GM23338 (cell line): ENCODE results near the gene NEK2.

ENCODE experiments used
- EZH2 ChIP-seq: fragments of 200-600 bp; sonication (generic); IDR thresholded peaks from one replicate; pipeline ENCODE4 v1.8.0; 2017; ENCODE audit warnings: antibody characterized with exemption, mild to moderate bottlenecking, low read depth; ENCODE audit not compliant: unreplicated experiment
- POLR2AphosphoS5 ChIP-seq: IDR thresholded peaks from 2 replicates; pipeline ENCODE4 v1.6.1; 2016; ENCODE audit warnings: antibody characterized with exemption, low read depth
- TF ChIP-seq, protein P1 (sequence below), 2 experiments: fragments of 200-600 bp in 1 of 2; sonication (generic) in 1 of 2; conservative IDR thresholded peaks; 2 replicates each; pipeline versions ENCODE4 v1.5.1 to v1.6.1; 2016 to 2017; ENCODE audit warnings: antibody characterized with exemption in 2 of 2, low read depth in 2 of 2, mild to moderate bottlenecking in 2 of 2, moderate library complexity in 1 of 2

DNA sequence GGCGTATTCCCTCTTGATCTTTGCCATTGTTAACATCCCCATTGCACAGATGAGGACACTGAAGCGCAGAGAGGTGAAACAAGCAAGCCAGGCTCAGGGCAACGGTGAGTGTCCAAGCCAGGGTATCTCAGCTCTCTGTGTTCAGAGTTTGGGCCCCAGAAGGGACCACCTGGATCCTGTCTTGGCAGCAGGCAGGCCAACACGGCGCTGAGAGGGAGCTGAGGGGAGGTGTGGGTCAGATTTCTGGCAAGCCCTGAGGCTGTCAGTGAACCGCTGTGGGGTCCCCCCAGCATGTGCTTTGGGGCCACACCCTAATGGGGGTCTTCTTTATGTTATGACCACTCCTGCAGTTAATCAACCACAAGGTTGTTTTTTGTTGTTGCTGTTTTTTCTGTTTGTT is 23.1 kb downstream of the NEK2 start:
- TF ChIP-seq, protein P1, sequence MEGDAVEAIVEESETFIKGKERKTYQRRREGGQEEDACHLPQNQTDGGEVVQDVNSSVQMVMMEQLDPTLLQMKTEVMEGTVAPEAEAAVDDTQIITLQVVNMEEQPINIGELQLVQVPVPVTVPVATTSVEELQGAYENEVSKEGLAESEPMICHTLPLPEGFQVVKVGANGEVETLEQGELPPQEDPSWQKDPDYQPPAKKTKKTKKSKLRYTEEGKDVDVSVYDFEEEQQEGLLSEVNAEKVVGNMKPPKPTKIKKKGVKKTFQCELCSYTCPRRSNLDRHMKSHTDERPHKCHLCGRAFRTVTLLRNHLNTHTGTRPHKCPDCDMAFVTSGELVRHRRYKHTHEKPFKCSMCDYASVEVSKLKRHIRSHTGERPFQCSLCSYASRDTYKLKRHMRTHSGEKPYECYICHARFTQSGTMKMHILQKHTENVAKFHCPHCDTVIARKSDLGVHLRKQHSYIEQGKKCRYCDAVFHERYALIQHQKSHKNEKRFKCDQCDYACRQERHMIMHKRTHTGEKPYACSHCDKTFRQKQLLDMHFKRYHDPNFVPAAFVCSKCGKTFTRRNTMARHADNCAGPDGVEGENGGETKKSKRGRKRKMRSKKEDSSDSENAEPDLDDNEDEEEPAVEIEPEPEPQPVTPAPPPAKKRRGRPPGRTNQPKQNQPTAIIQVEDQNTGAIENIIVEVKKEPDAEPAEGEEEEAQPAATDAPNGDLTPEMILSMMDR (conservative IDR thresholded peaks at IDR 0.05; ENCODE audit: low read depth in 2 of 2), result no peak
- no peak for TF ChIP-seq POLR2AphosphoS5
- TF ChIP-seq EZH2, result no peak
